Nucleus accumbens (tissue), 56 donors: ENCODE results near the gene PAAF1.
A peak's percentile ranks its signal among the peaks of the same experiment; 100 is the strongest.

Source experiments
- DNase-seq, 56 donors: peaks; one replicate each; lab custom pipeline; 2025; lab: John Stamatoyannopoulos, UW

PAAF1 gene, protein sequence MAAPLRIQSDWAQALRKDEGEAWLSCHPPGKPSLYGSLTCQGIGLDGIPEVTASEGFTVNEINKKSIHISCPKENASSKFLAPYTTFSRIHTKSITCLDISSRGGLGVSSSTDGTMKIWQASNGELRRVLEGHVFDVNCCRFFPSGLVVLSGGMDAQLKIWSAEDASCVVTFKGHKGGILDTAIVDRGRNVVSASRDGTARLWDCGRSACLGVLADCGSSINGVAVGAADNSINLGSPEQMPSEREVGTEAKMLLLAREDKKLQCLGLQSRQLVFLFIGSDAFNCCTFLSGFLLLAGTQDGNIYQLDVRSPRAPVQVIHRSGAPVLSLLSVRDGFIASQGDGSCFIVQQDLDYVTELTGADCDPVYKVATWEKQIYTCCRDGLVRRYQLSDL

DNA sequence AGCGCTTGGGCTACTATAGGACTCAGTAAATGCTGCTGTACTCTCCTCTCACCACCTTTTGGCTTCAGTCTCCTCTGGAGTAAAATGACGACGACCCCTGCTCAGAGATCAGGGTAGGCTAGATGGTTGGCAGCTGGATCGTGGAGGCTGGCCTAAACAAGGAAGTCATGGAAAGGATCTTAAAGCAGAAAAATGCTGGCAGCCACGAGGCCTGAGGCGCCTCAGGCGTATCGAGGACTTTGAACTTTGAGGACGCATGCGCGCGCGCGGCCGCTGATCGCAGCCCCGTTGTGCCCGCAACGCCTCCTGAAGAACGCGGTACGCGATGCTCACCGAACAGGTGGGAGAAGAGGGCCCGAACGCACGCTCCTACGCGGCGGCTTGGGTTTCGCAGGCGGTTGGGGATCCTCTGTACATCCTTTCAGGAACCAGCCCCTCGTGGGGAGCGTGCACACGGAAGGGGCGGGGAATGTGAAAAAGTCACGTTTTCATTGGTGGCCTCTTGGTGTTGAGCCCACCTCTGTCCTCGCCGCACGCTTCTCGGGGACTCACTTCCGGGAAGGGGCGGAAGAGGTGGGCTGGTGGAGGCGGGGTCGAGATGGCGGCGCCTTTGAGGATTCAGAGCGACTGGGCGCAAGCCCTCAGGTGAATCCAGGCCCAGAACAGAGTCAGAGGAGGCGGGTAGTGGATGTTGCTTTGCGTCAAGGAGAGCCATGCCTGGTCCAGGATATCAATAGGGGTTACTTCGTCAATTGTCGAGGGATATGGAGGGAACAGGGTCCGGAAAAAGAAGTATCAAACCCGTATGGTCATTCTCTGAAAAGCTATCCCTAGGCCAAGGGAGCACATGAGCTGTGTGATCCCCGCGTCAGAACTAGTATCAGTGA is at the start of gene PAAF1, which contains the start of gene COA4:
TSS of gene PAAF1 (plus strand) at position 576 of the 887 bp plus-strand sequence. CDS start at position 599, 23 bp downstream.
TSS of gene COA4 (minus strand) at position 423 of the 887 bp plus-strand sequence. CDS start 3,468 bp downstream, outside the sequence.
- DNase-seq = peak; percentile 59 to 98 (median 92)

DNA sequence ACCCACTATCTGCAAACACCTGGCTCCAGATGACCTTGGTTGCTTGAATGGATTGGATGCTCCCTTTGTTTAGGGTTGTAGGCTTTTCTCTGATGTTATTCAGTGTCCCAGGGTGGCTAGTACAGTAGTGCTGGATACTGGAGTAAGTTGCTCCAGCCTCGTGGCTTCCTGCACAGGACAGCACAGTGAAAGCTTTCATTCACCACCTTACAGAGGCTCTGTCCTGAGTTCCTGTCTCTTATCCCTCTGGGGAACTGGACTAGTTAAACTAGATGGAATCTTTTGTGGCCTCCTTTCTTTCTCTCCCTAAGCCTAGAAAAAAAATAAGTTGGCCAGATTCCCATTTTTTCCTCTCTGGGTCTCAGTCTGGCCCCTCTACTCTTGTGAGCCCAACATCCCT is 46.5 kb upstream of the PAAF1 start:
- no peak for DNase-seq

DNA sequence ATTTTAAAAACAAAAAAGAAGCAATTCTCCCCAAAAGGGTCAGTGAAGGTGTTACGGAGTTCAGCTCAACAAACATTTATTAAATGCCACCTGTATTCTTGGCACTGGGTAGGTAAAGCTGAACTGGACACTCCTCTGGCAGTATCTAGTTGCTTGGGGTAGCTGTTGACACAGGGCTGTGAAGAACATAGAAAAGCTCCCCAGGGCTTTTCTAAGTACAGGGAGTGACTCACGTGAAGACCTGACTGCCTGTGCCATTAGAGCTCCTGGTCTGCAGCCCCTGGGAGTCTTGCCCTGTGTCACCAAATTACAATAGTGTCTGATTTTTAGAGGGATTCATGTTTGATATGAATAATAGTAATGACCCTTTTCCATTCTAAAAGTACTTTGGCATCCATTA is 43.7 kb upstream of the PAAF1 start:
- no peak for DNase-seq

DNA sequence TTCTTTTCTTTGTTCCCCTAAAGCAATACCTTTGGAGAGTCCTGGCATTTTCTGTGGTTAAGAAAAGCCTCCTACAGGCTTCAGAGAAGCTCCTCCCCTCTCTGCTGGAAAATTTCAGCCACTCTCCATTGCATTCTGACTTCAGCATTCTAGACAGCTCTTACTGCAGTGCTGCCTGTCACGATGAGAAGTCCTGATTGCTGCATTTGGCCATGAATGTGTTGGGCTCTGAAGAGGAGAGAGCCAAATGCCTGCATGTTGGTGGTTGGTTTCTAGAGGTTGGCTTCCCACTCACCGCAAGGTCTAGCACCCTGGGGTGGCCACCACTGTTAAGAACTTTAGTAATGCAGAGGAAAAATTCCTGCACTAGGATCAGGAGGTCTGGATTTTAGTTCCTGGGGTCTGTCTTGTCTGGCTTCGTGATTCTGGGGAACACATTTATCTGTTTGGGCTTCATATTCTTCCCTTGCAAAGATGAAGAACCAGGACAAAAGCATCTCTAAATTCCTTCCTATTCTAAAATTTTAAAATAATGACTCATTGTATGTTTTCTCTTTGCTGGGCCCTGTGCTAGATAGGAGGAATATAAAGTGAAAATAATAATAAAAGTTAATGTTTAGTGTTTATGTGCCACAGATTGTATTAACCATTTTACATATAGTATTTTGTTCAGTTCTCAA is 38.2 kb upstream of the PAAF1 start:
- no peak for DNase-seq

DNA sequence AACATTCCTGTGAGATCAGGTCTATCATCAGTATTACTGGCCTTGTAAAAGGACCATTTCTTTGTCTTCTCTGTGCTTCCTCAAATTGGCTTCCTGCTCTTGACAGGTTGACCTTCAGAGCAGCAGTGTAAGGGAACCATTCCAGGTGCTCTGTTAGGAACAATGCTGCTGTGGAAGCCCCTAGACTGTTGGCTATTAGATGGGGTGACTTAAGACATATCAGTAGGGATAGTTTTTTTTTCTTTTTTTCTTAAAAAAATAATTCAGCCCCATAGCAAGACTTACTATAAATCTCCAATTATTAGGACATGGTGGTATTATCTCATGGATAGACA is 37.7 kb upstream of the PAAF1 start:
- no peak for DNase-seq

DNA sequence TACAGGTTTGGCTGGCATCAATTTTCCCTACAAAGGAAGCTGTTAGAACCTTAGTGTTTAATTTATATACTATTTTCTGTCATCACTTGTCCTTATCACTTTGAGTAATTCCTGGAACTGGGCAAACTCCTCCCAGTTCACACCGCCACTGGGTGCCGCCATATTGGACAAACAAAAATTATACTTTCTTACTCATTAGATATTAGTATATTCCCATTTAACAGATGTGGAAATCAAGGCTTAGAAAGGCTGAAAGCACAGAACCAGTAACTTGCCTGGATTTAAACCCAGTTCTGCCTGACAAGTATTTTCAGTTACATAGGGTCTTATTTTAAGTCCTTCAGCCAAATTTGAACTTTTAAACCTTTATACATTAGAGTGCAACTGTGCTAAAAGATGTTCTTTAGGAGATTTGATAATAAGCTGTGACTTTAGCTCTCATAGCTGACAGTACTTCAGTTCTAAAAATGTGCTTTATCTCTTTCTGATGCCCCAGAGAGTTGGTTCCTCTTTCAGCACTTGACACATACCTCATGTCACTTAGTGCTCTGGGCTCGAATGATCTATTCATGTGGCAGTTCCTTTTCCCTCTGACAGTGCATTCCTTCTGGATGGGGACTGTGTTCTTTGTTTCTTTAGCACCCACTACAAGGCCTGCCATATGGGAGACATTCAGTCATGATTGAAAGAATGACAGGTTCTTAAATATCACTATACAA is 25.6 kb upstream of the PAAF1 start:
- no peak for DNase-seq

DNA sequence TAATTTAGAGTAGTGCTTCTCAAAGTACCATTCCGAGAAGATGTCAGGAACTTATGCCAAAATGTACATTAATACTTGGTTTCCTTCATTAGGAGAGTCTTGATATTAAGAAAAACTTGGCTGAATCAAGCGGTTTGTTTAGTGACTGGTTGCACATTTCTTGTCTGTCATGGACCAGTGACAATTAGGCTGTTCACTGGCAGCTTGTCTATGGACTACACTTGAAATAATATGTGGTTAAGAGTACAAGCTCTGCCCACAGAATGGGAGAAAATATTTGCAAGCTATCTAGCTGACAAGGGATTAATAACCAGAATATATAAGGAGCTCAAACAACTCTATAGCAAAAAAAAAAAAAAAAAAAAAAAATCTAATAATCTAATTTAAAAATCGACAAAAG is 24.8 kb upstream of the PAAF1 start:
- DNase-seq = no peak

DNA sequence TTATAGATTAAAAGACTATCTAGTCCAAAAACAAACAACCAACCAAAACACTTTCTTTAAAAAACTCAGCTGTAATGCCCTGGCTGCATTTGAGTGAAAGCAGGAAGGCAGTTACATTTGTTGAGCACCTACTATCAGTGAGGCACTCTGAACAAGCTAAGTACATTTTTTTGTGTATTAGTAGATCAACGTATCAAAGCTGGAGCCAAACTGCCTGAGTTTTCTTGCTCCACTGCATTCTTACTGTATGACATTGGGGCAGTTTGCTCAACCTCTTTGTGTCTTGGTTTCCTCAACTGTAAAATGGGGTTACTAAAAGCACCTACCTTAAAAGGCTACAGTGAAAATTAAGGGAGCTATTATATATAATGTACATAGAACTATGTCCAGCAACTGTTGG is 22.1 kb upstream of the PAAF1 start:
- DNase-seq = no peak

DNA sequence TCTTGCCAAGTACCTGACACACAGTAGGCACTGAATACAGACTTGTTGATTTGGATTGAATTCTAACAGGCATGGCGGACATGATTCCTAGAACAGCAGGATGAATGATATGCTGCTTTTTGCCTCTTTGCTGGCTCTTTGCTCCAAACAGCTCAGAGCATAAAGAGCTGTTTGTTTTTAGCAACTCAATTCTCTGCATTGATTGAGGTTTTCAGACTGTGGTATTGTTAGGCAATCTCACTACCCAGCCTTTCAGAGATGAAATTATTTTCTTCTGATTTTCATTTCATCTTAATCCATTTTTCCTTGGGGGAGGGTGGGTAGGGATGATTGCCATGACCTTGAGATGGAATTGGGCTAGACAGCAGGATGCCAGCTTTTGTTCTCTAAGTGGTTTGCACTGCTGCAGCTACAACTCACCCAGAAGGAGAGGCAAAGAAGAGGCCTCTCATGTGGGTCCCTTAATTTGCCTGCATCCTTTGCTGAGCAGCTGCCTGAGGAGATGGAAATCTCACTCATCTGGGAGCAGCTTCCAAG is 20.7 kb upstream of the PAAF1 start:
- peak in 40 of 56 donors; percentile 2 to 76 (median 33) for DNase-seq

DNA sequence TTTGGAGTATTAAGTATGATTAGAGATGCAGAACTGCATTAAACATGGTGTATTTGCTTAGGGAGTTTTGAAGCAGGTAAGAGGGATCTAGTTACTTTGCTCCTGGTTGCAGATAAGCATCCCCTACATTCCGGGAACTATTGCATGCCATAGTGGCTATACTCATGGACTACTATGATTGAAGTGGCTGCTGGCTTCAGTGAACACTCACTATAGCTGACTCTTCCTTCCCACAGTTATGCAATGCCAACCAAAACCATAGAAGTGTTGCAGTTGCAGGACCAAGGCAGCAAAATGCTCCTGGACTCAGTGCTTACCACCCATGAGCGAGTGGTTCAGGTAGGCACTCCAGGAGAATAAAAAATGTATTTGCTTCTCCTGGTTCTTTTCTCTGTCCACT is 17.1 kb upstream of the PAAF1 start:
- no peak for DNase-seq

DNA sequence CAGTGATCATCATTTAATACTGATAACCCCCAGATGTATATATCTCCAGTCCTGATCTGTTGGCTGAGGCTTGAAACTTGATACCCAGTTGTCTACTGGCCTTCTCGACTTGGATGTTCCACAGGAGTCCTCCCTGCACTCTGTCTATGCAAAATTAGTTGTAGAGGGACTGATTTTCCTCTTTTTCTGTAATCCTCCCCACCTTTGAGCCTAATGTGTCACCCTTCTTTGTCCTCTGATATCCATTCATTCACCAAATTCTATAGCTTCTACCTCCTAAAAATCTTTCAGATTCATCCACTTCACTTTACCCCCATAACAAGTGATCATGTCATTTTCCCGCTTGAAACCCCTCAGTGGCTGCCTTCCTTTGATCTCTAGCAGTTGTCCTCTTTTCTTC is 16.6 kb upstream of the PAAF1 start:
- DNase-seq = no peak

DNA sequence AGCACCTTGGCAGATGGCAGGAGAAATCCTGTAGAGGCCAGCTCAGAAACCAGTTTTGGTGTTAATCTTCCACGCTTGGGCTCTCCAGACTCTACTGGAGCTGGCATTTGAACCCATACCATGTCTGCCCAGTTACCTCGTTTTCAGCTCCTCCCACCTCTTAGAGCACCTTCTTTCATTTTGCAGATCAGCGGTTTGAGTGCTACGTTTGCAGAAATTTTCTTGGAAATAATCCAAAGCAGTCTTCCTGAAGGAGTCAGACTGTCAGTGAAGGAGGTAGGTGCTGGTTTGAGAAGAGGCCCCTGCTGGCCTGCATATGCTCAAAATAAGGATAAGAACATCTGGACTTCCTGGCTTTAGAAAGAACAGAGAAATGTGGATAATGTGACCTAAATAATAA is 13.8 kb upstream of the PAAF1 start:
- no peak for DNase-seq

DNA sequence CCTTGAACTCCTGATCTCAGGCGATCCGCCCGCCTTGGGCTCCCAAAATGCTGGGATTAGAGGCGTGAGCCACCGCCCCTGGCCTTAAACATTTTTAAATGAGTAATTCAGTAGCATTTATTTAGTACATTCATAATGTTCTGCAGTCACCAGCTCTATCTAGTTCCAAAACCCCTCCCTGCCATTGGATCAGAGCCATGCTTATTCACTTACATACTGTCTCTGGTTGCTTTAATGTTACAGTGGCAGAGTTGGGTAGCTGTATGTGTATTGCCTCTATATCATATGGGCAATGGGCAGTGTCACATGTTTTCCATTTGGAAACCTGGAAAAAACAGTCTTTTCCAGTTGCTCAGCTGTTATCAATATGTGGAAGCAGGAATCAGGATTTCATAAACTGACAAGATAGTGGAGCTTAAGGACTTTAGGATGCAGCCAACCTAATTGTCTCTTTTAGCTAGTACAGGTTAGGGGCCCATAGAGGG is 10.7 kb upstream of the PAAF1 start:
- no peak for DNase-seq

DNA sequence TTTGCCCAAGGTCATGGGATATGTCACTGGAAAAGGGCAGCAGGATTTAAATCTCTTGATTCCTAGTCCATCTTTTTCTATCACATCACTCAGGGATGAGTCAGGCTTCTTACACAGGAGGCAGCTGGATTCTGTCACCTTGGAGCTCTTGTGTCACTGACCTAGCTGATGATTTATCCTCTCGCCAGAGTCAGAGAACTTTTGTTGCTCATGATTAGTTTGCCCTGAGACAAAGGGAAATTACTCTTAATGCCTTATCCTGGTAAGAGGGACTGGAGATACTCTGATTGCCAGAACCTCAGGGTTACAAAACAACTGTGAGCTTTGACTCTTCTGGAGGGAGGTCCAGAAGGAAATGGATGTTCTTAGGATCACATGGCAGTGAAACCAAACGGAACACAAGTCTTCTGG is 10.2 kb upstream of the PAAF1 start:
- DNase-seq = no peak

DNA sequence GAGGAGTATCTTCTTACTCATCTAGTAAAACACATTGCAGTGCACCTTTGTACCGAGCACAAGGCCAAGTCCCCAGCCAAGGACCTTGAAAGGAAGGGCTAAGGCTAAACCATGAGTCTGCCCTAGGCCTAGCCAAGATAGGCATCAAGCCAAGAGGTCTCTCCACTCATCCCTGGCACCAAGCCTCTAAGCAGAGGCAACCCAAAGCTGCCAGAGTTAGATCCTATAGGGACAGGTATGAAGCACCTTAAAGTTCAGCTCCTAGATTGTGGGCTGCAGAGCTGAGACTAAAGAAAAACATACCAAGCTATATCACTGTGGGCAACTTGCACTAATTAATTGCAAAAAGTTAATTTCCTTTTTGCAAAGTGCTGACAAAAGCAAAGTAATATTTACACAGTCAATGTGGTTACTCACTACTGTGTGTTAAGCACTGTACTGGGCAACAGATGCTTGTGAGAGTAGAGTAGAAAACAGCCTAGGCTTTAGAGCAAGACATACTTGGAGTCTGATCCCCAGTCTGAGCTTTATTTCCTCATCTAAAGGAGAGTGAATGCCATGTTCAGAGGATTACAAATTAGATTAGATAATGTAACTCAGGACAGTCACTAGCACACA is 7.4 kb upstream of the PAAF1 start:
- DNase-seq = no peak

DNA sequence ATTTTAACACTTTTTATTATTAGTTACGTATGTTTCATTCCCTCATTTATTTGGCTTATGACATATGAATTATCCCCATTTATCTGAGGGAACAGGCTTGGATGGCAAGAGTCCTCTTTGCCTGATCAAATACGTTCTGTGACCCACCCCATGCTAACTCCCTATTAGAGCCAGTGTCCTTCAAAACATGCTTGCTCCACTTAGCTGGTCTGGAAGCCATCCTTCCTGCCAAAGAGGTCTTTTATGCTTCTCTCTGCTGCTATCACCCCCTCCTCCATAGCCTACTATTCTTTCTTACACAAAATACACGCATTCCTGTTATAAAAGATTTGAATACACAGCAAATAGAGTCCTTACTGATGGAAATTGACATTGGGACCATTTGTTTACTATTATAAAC is 6.5 kb upstream of the PAAF1 start:
- no peak for DNase-seq

DNA sequence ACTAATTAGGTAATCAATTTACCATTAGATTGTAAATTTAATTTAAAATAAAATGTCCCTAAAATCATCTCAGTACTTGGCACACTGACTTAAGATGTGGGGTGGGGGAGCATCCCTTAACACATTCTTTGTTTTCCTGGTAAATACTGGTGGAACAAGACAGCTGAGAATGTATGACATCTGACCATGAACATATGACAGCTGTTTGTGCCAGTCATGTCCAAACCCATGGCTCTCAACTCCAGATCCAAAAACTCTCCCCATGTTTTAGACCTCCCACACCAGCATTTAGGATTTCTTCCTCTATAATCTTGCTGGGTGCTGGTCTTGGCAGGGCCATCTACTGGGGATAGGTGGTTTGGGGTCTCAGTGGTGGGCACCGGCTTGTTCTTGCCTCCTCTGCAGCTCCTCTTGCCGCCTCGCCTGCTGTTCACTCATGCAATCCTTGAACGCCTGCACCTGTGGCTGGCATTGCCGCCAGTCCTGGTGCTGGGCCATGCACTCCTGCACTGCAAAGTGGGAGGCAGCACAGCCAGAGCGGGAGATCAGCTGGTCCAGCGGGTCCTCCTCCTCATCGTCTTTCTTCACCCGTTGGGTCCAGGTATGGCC is 3.9 kb upstream of the PAAF1 start:
- no peak for DNase-seq

DNA sequence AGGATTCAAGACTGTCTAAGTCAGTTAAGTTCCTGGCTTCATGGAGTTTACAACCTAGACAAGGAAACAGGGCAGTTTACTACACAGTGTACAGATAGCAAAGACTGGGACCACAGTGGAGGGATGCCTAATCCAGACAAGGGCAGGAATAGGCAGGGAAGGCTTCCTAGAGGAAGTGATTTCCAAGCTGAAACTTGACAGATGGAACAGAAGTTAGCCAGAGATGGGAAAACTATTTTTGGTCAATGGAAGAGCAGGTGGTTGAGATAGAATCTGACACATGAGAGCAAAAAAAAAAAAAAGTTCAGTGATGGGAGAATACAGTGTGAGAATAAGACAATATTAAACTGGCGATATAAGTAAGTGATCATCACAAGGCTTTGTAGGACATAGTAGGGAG is 1.4 kb upstream of the PAAF1 start:
- DNase-seq = no peak

DNA sequence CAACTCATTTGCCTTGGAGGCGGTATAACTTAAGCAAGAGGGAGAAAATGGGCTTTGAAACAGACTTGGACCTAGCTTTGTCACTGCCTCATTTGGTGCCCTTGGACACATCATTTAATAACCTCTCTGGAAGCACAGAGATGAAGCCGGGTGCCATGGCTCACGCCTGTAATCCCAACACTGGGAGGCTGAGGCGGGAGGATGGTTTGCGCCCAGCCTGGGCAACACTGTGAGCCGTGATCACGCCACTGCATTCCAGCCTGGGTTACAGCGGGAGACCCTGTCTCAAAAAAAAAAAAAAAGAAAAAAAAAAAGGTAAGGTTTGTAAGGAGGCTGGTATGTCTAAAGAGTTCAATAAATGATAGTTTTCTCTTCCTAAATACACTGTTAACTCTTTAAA is 959 bp upstream of the PAAF1 start:
- DNase-seq = no peak
